Measurements from ENCODE around the gene NOBOX.

- no peak for TF ChIP-seq CTCF (conservative IDR thresholded peaks at IDR 0.05; ENCODE audit: low read depth, low read length)
- no peak for TF ChIP-seq EZH2phosphoT487 (IDR thresholded peaks at IDR 0.05; ENCODE audit: borderline replicate concordance, low read length)
Observed at GRCh38 chr7:144388950-144389349, 14.5 kb downstream of the NOBOX start.

All from PC-3 (cell line).